Neuronal stem cell (in vitro differentiated cells): Measurements from ENCODE around the gene PCLO.

Experiments used
- DNase-seq: peaks from one replicate; pipeline ENCODE4 v3.0.0-alpha.2; 2013; ENCODE audit warnings: low spot score
- H2AFZ ChIP-seq: one replicate; pipeline ENCODE4 v1.6.1; 2013; ENCODE audit warnings: mild to moderate bottlenecking, low read length, inconsistent platforms
- H2AK5ac ChIP-seq: 2 replicates; pipeline ENCODE4 v1.6.1; 2013; ENCODE audit warnings: low read depth, mild to moderate bottlenecking, inconsistent platforms, low read length, moderate library complexity, mixed read lengths
- H2BK120ac ChIP-seq: 2 replicates; pipeline ENCODE4 v1.6.1; 2013; ENCODE audit warnings: low read depth, mild to moderate bottlenecking, inconsistent platforms, low read length, moderate library complexity, mixed read lengths
- H2BK12ac ChIP-seq: one replicate; pipeline ENCODE4 v1.6.1; 2013; ENCODE audit warnings: low read length, inconsistent platforms
- H2BK15ac ChIP-seq: 2 replicates; pipeline ENCODE4 v1.6.1; 2013; ENCODE audit warnings: mild to moderate bottlenecking, low read length, inconsistent platforms, mixed read lengths
- H2BK5ac ChIP-seq: one replicate; pipeline ENCODE4 v1.6.1; 2013; ENCODE audit warnings: inconsistent platforms, mild to moderate bottlenecking, low read length, moderate library complexity
- H3K14ac ChIP-seq: one replicate; pipeline ENCODE4 v1.6.1; 2013; ENCODE audit warnings: low read length, inconsistent platforms
- H3K18ac ChIP-seq: 2 replicates; pipeline ENCODE4 v1.6.1; 2013; ENCODE audit warnings: low read length, inconsistent platforms
- H3K23ac ChIP-seq: 2 replicates; pipeline ENCODE4 v1.6.1; 2013; ENCODE audit warnings: low read depth, mild to moderate bottlenecking, mixed read lengths, low read length, inconsistent platforms; ENCODE audit not compliant: poor library complexity
- H3K27ac ChIP-seq: replicated peaks from 3 replicates; pipeline ENCODE4 v1.5.1; 2013; ENCODE audit warnings: low read length, inconsistent platforms
- H3K27me3 ChIP-seq, 3 experiments: 2 replicates each; pipeline ENCODE4 v1.6.1; 2013; ENCODE audit warnings: low read length in 3 of 3, mild to moderate bottlenecking in 2 of 3, inconsistent platforms in 1 of 3, low read depth in 1 of 3, mixed read lengths in 1 of 3, moderate library complexity in 1 of 3; ENCODE audit not compliant: control insufficient read depth in 3 of 3, insufficient read depth in 3 of 3
- H3K36me3 ChIP-seq, 2 donors: replicated peaks in 1 of 2; 2 replicates each; pipeline ENCODE4 v1.6.1; 2013; ENCODE audit warnings: low read length in 2 of 2; ENCODE audit not compliant: control insufficient read depth in 2 of 2, insufficient read depth in 2 of 2
- H3K4ac ChIP-seq: 2 replicates; pipeline ENCODE4 v1.6.1; 2013; ENCODE audit warnings: inconsistent platforms, mild to moderate bottlenecking, low read length, moderate library complexity
- H3K4me1 ChIP-seq, 2 donors: 1 replicate in 1 of 2; 2 replicates in 1 of 2; pipeline ENCODE4 v1.6.1; 2013; ENCODE audit warnings: low read length in 2 of 2, low read depth in 1 of 2; ENCODE audit not compliant: control insufficient read depth in 2 of 2, insufficient read depth in 1 of 2
- H3K4me2 ChIP-seq: one replicate; pipeline ENCODE4 v1.6.1; 2013; ENCODE audit warnings: mild to moderate bottlenecking, low read length, inconsistent platforms; ENCODE audit not compliant: insufficient read depth, poor library complexity, severe bottlenecking
- H3K4me3 ChIP-seq, 2 donors: 2 replicates each; pipeline ENCODE4 v1.5.1; 2013; ENCODE audit warnings: low read length in 2 of 2, mild to moderate bottlenecking in 2 of 2, inconsistent platforms in 1 of 2, moderate library complexity in 1 of 2
- H3K79me1 ChIP-seq: one replicate; pipeline ENCODE4 v1.6.1; 2013; ENCODE audit warnings: low read depth, mild to moderate bottlenecking, inconsistent platforms, low read length, moderate library complexity
- H3K9ac ChIP-seq: one replicate; pipeline ENCODE4 v1.6.1; 2013; ENCODE audit warnings: mild to moderate bottlenecking, low read depth, low read length, inconsistent platforms; ENCODE audit not compliant: poor library complexity
- H3K9me3 ChIP-seq, 2 donors: replicated peaks in 1 of 2; 2 replicates each; pipeline versions ENCODE3 to v1.6.1; 2013; ENCODE audit warnings: low read length in 2 of 2, mild to moderate bottlenecking in 2 of 2, inconsistent platforms in 1 of 2, low read depth in 1 of 2, mixed read lengths in 1 of 2, moderate library complexity in 1 of 2; ENCODE audit not compliant: control insufficient read depth in 2 of 2, insufficient read depth in 1 of 2
- H4K8ac ChIP-seq: one replicate; pipeline ENCODE4 v1.6.1; 2013; ENCODE audit warnings: low read depth, mild to moderate bottlenecking, inconsistent platforms, low read length, moderate library complexity
- H4K91ac ChIP-seq: one replicate; pipeline ENCODE4 v1.6.1; 2013; ENCODE audit warnings: low read length, low read depth, mild to moderate bottlenecking, inconsistent platforms; ENCODE audit not compliant: poor library complexity
- WGBS, 2 donors: extraction: QIAGEN DNeasy Blood & Tissue Kit; methylation state at CpG; one replicate each; pipeline ENCODE4 v1.1.7; 2013; ENCODE audit warnings: missing lambda C conversion rate in 2 of 2, mixed read lengths in 1 of 2; ENCODE audit not compliant: insufficient read length in 2 of 2, insufficient replicate concordance in 1 of 2; ENCODE audit errors: extremely low coverage in 2 of 2; 5-methylcytosine and 5-hydroxymethylcytosine counted together

The PCLO gene

GRCh38 chr7:83053965-83054364, 108.7 kb downstream of the PCLO start:
- no peaks in the 10 kb centered on the region for H3K36me3 ChIP-seq
- H3K18ac ChIP-seq: no peak overlapping the region
- H3K23ac ChIP-seq: no peak overlapping the region
- H4K8ac ChIP-seq: no peak overlapping the region
- H2BK5ac ChIP-seq: no peak overlapping the region
- no peak overlapping the region for H2AFZ ChIP-seq
- H3K79me1 ChIP-seq: no peaks in the 10 kb centered on the region
- H2BK12ac ChIP-seq: no peak overlapping the region
- no peak overlapping the region for H3K27ac ChIP-seq
- no peak overlapping the region for H4K91ac ChIP-seq
- no peak overlapping the region for H2BK15ac ChIP-seq
- H3K9me3 ChIP-seq: no peaks in the 10 kb centered on the region
- no peak overlapping the region for H3K9ac ChIP-seq
- no peak overlapping the region for H3K4me3 ChIP-seq
- H3K14ac ChIP-seq: no peak overlapping the region
- no peaks in the 10 kb centered on the region for H3K27me3 ChIP-seq
- no peak overlapping the region for H2BK120ac ChIP-seq
- no peaks in the 10 kb centered on the region for H3K4me1 ChIP-seq
- DNase-seq: no peak
- H2AK5ac ChIP-seq: no peak overlapping the region
- H3K4me2 ChIP-seq: no peak overlapping the region
- no peak overlapping the region for H3K4ac ChIP-seq

GRCh38 chr7:83040484-83040883, 122.2 kb downstream of the PCLO start:
- Histone ChIP-seq H3K18ac (no peak overlapping the region), H3K27me3 (no peaks in the 10 kb centered on the region), H4K8ac (no peak overlapping the region), H3K36me3 (no peaks in the 10 kb centered on the region), H4K91ac (no peak overlapping the region), H3K4ac (no peak overlapping the region), H2AK5ac (no peak overlapping the region), H3K27ac (no peak overlapping the region), H2AFZ (no peak overlapping the region), H3K79me1 (no peaks in the 10 kb centered on the region), H3K9ac (no peak overlapping the region), H3K4me3 (no peak overlapping the region), H3K4me1 (peaks cover 0 to 4% of the 10 kb centered on the region in 2 donors), H3K4me2 (no peak overlapping the region), H2BK120ac (no peak overlapping the region), H2BK5ac (no peak overlapping the region), H3K14ac (no peak overlapping the region), H2BK15ac (no peak overlapping the region), H3K9me3 (no peaks in the 10 kb centered on the region), H3K23ac (no peak overlapping the region), H2BK12ac (no peak overlapping the region)
- no peak for DNase-seq
- no CpG with 5 or more reads among the region's 3 CpGs for WGBS, 2 donors

- no peak overlapping the region for H2BK15ac ChIP-seq
- no peak overlapping the region for H3K4me2 ChIP-seq
- no peak for DNase-seq
- no peak overlapping the region for H2BK5ac ChIP-seq
- no peaks in the 10 kb centered on the region for H3K9me3 ChIP-seq
- H3K23ac ChIP-seq: no peak overlapping the region
- H3K36me3 ChIP-seq: no peaks in the 10 kb centered on the region
- H2BK12ac ChIP-seq: no peak overlapping the region
- no peak overlapping the region for H3K9ac ChIP-seq
- H3K4me3 ChIP-seq: no peak overlapping the region
- H3K4ac ChIP-seq: no peak overlapping the region
- H3K27me3 ChIP-seq: no peaks in the 10 kb centered on the region
- H3K4me1 ChIP-seq: peaks cover 0 to 4% of the 10 kb centered on the region in 2 donors
- no peak overlapping the region for H3K18ac ChIP-seq
- WGBS, 2 donors: no CpG with 5 or more reads among the region's 1 CpG
- H4K8ac ChIP-seq: no peak overlapping the region
- no peak overlapping the region for H4K91ac ChIP-seq
- no peak overlapping the region for H2AFZ ChIP-seq
- no peak overlapping the region for H3K14ac ChIP-seq
- no peak overlapping the region for H2BK120ac ChIP-seq
- H2AK5ac ChIP-seq: no peak overlapping the region
- no peak overlapping the region for H3K27ac ChIP-seq
- H3K79me1 ChIP-seq: no peaks in the 10 kb centered on the region
These were observed 123.9 kb downstream of the PCLO start for GRCh38 chr7:83038787-83039186.

- H4K91ac ChIP-seq: no peak overlapping the region
- H4K8ac ChIP-seq: no peak overlapping the region
- no peak overlapping the region for H3K23ac ChIP-seq
- H2BK5ac ChIP-seq: no peak overlapping the region
- H3K4me3 ChIP-seq: no peak overlapping the region
- no peaks in the 10 kb centered on the region for H3K27me3 ChIP-seq
- no peaks in the 10 kb centered on the region for H3K79me1 ChIP-seq
- WGBS, 2 donors: no CpG with 5 or more reads among the region's 3 CpGs
- no peak overlapping the region for H2BK15ac ChIP-seq
- H2AK5ac ChIP-seq: no peak overlapping the region
- H3K18ac ChIP-seq: no peak overlapping the region
- H2BK120ac ChIP-seq: no peak overlapping the region
- H3K9me3 ChIP-seq: no peaks in the 10 kb centered on the region
- H3K14ac ChIP-seq: no peak overlapping the region
- H3K36me3 ChIP-seq: no peaks in the 10 kb centered on the region
- H3K27ac ChIP-seq: no peak overlapping the region
- H2AFZ ChIP-seq: no peak overlapping the region
- peaks cover 0 to 4% of the 10 kb centered on the region in 2 donors for H3K4me1 ChIP-seq
- H3K4me2 ChIP-seq: no peak overlapping the region
- no peak overlapping the region for H3K4ac ChIP-seq
- no peak for DNase-seq
- no peak overlapping the region for H3K9ac ChIP-seq
- H2BK12ac ChIP-seq: no peak overlapping the region
These were observed 125.8 kb downstream of the PCLO start for GRCh38 chr7:83036721-83037380.
